Left forelimb (tissue), 1 donor: Measurements from ENCODE around the gene SEMA7A.

Experiments used
- DNase-seq: peaks from one replicate; pipeline ENCODE4 v3.0.0-alpha.2; 2018; ENCODE audit warnings: low spot score

SEMA7A gene

GRCh38 chr15:74415966-74416916 lies 17.5 kb downstream of the SEMA7A start:
- DNase-seq = no peak

DNA sequence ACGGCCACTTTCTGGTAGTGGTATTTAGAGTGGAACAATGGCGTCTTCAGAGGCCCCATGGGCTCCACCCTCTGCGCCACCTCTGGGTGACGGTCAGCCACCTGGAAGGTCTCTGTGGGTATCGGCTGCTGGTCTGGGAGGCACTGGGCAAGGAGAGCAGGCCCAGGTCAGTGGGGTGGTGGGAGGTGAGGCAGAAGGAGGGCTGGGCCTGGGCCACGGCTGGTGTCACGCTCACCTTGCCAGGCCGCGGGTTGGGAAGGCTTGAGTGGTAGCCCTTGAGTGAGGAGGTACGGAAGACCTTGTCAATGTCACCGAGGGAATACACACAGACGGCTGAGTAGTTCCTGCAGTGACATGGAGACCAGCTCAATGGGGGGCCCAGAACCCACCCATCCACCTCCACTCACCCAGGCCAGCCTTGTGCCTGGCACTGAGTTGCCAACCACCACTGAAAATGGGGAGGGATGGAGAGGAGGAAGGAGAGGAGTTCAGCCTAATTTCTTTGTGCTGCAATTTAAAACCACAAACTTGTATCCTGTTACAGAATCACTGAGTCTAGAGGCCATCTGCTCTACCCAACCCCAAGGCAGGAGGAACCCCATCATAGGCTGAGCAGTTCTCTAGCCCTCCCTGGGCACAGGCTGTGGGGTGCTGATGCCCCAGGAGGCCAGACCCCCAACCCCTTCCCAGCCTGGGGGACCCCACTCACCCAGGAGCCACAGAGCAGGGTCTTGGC lies 19.0 kb downstream of the SEMA7A start:
- no peak for DNase-seq

GRCh38 chr15:74414081-74414580 lies 19.6 kb downstream of the SEMA7A start:
- no peak for DNase-seq

GRCh38 chr15:74413350-74414080 lies 20.2 kb downstream of the SEMA7A start:
- DNase-seq = no peak

DNA sequence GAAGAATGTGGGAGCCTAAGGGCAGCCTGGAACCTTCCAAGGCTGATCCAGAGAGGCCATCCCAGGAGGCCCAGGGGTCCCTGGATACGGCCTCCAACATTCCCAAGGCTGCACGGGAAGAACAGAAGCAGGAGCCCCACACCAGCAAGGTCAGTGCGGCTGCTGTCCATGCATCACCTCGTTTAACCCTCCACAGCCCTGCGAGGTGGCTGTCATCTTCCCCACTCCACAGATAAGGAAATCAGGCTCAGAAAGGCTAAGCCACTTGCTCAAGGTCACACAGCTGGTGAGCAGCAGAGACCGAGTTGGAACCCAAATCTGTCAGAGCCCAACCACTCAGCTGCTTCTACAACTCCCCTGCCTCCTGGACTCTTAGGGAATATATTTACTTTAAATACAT lies 21.6 kb downstream of the SEMA7A start:
- no peak for DNase-seq

GRCh38 chr15:74411686-74412085 lies 22.1 kb downstream of the SEMA7A start:
- DNase-seq = no peak

DNA sequence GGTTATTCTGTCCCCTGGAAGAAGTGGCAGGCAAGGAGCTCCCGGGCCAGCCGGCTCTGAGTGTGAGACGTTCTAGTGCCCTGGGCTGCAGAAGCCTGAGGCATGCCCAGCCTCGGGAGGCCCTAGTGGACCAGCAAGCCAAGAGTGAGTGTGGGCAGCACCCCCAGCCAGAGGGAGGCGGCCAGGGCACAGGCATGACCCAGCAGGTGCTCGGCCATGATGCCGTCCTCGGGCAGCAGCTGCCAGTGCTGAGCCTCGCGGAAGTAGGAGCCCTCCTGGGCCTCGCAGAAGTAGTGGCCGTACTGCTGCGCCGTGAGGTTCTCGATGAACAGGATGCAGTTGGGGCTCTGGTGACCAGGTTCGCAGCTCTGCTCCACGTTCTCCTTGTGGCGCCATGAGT lies 23.3 kb downstream of the SEMA7A start:
- DNase-seq = no peak

- no peak for DNase-seq
Observed at GRCh38 chr15:74409225-74409624, 24.5 kb downstream of the SEMA7A start.

DNA sequence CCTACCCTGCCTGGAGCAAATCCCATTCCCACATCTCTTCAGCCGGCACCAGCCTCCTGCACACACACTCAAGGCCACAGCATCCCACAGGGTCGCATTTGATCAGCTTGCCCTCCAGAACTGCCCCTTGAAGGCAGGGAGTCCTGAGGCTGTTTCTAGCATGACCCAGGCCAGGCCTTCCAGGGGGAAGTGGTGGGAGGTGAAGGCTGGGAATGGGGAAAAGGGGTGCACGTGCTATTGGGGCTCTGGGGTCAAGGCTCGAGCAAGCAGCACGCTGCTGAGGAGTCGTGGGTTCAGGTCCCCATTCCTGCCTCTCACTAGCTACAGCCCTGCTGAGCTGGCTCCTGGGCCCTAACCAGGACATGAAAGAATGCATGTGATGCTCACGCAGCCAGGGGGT lies 24.9 kb downstream of the SEMA7A start:
- no peak for DNase-seq

DNA sequence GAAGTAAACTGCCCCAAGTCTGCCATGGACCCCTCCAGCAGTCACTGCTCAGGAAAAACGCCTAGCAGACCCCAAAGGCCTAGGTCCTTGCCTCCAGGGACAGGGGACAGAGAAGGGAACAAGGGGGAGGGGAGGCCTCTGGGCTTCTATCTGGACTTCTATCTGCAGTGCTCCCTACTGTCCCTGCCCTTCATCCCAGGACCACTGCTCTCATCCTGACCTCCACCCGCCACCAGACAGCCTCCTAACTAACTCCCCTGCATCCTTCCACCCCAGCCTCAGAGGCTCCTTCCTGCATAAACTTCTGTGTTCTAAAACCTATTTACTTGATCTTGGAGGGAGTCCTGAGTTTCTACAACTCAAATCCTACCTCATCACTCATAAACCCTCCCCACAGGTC lies 25.4 kb downstream of the SEMA7A start:
- no peak for DNase-seq

GRCh38 chr15:74406992-74407705 lies 26.6 kb downstream of the SEMA7A start:
- DNase-seq = no peak

- no peak for DNase-seq
Observed at GRCh38 chr15:74406517-74406916, 27.2 kb downstream of the SEMA7A start.

GRCh38 chr15:74405823-74406222 lies 27.9 kb downstream of the SEMA7A start:
- no peak for DNase-seq

- DNase-seq = no peak
Observed at GRCh38 chr15:74403991-74404563, 29.7 kb downstream of the SEMA7A start.

- no peak for DNase-seq
Observed at GRCh38 chr15:74403588-74403919, 30.2 kb downstream of the SEMA7A start.

DNA sequence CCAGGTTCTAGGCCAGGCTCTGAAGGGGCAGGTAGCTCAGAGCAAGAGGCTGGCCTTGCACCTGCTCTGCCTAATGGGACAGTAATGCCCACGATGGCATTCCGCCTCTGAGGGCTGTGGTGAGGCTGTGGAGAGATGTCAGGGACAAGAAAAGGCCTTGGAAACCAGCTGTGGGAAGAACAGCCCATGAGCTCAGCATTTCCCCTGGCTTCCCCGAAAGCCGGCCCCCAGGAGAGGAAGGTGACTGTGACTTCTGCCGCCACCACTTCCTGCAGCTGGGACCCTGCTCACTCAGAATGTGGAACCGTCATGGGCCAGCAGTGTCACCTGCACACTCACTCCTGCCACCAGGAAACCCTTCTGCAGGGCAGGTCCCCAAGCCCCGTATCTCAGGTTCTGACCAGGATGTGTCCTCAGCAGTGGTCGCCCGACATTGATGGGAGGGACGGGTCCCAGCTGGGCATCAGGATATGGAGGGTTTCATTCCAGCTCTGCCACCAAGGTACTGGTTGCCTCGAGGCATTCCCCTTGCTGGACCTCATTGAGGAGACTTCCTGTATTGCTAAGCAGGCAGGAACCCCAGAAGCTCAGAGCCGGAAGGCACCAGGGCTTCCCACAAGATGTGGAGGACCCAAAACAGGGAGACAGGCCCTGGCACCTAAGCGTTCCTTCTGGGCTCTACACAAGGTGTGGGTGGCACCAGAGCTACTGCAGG lies 30.7 kb downstream of the SEMA7A start:
- DNase-seq = no peak

DNA sequence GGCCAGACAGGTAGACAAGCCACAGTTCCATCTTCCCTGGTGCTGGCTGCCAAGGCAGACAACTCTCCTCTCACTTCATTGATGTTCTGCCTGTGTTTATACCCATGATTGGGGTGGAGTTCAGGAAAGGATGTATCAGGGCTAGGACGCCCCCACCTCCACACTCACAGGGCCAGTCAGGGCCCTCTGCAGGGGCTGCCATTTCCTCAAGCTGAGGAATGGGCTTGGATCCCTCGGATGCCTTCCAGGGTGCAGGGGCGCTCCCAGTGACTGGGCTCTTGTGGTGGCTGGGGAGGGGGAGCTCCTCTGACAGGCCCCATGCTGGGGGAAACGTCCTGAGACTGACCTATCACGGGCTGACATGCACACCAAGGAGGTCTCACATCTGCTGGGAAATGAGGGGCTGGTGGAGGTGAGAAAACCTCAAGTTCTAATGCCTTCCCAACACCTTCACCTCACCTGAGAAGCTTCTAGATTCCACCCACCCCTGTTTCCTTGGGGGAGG lies 31.4 kb downstream of the SEMA7A start:
- no peak for DNase-seq

DNA sequence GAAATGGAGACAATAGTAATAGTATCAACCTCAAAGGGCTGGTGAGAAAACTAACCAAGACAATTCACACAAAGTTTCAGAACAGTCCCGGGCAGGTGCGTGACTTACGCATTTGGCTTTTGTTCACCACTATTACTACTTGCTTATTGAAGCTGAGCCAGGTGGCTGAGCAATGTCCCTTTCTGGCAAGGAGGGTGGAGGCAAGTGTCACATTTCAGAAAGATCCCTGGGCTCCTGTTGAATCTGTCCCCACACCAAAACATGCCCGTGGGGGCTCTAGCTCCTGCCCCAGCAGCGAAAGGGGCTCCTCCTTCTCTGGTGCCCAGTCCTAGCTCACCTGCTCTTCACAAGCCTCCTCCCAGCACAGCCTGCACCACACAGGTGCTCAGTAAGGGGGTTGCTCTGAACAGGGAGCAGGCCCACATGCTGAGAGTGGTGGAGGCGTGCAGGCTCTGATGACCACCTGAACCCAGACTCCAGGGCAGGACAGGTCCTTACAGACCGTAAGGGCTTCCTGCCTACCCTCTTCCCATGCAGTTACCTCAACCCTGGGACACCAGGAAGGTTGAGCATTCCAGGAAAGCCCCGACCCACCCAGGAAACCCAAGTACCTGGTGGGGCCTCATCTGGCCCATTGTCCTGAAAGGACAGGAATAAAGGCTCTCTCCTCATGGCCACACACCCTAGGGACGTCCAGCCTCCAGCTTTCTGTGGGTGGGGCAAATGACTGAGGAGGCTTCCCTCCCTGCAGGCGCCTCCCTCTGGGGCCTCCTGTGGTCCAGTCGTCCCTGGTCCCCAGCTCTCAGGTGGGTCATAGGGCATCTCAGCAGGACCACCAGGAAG lies 32.6 kb downstream of the SEMA7A start:
- DNase-seq = no peak

GRCh38 chr15:74400313-74400860 lies 33.4 kb downstream of the SEMA7A start:
- DNase-seq = no peak
